Germinal center (tissue), 1 donor: ENCODE measurements around the gene CXCR3.
"Not testable (repeated sequence)": the region's sequence is repeated elsewhere in the genome, so short reads cannot be mapped to it uniquely, and the experiment has no call there.

Experiments
- DNase-seq: peaks from one replicate; pipeline ENCODE4 v3.0.0; 2012; ENCODE audit warnings: mixed read lengths, low spot score

Gene CXCR3

GRCh38 chrX:71609095-71609750, 9.1 kb downstream of the CXCR3 start:
- DNase-seq, result peak; percentile 37

- no peak for DNase-seq
These were observed 10.8 kb downstream of the CXCR3 start for GRCh38 chrX:71607488-71607887.

GRCh38 chrX:71606536-71607216, 11.6 kb downstream of the CXCR3 start:
- DNase-seq, result no peak

- no peak for DNase-seq
These were observed 13.3 kb downstream of the CXCR3 start for GRCh38 chrX:71604796-71605568.

GRCh38 chrX:71604141-71604540, 14.2 kb downstream of the CXCR3 start:
- no peak for DNase-seq

- no peak for DNase-seq
These were observed 14.7 kb downstream of the CXCR3 start for GRCh38 chrX:71603618-71604017.

- no peak for DNase-seq
These were observed 18.3 kb downstream of the CXCR3 start for GRCh38 chrX:71599965-71600364.

- DNase-seq, result not testable (repeated sequence)
These were observed 25.1 kb downstream of the CXCR3 start for GRCh38 chrX:71593210-71593609.

- no peak for DNase-seq
These were observed 31.4 kb downstream of the CXCR3 start for GRCh38 chrX:71586929-71587328.

GRCh38 chrX:71581210-71581609, 37.1 kb downstream of the CXCR3 start:
- no peak for DNase-seq

- DNase-seq, result no peak
These were observed 38.3 kb downstream of the CXCR3 start for GRCh38 chrX:71579990-71580380.

GRCh38 chrX:71579136-71579989, 38.9 kb downstream of the CXCR3 start:
- no peak for DNase-seq

GRCh38 chrX:71578253-71579135, 39.8 kb downstream of the CXCR3 start, which contains the start of gene GCNA:
GCNA (plus strand) TSS chrX:71578437; CDS start chrX:71580822, 2,385 bp downstream.
- DNase-seq, result no peak

- DNase-seq, result no peak
These were observed 40.6 kb downstream of the CXCR3 start for GRCh38 chrX:71577682-71578081.

- DNase-seq, result no peak
These were observed 44.7 kb downstream of the CXCR3 start for GRCh38 chrX:71573590-71573989.

GRCh38 chrX:71571390-71571789, 46.9 kb downstream of the CXCR3 start:
- DNase-seq, result not testable (repeated sequence)
